Cerebellar cortex (tissue), 1 donor: ENCODE results near the gene TMEM132C.

Source experiments
- DNase-seq: peaks from one replicate; pipeline ENCODE4 v3.0.0-alpha.2; 2015; ENCODE audit warnings: low spot score

The TMEM132C gene

GRCh38 chr12:128711486-128711885, 444.5 kb downstream of the TMEM132C start:
- no peak for DNase-seq

- DNase-seq: no peak
Observed at GRCh38 chr12:128712622-128713021, 445.7 kb downstream of the TMEM132C start.

GRCh38 chr12:128715485-128715884, 448.5 kb downstream of the TMEM132C start:
- DNase-seq: no peak

GRCh38 chr12:128724468-128725046, 457.6 kb downstream of the TMEM132C start:
- DNase-seq: no peak

- no peak for DNase-seq
Observed at GRCh38 chr12:128726886-128727285, 459.9 kb downstream of the TMEM132C start.

GRCh38 chr12:128727461-128727860, 460.5 kb downstream of the TMEM132C start:
- no peak for DNase-seq

GRCh38 chr12:128727999-128728398, 461.0 kb downstream of the TMEM132C start:
- no peak for DNase-seq

GRCh38 chr12:128729628-128730121, 462.7 kb downstream of the TMEM132C start:
- peak; percentile 9 for DNase-seq

- no peak for DNase-seq
Observed at GRCh38 chr12:128734371-128734770, 467.4 kb downstream of the TMEM132C start.

GRCh38 chr12:128737292-128737966, 470.5 kb downstream of the TMEM132C start:
- DNase-seq: no peak

GRCh38 chr12:128743916-128744315, 476.9 kb downstream of the TMEM132C start:
- no peak for DNase-seq

- no peak for DNase-seq
Observed at GRCh38 chr12:128745772-128746689, 479.1 kb downstream of the TMEM132C start.

GRCh38 chr12:128747441-128747840, 480.5 kb downstream of the TMEM132C start:
- no peak for DNase-seq

GRCh38 chr12:128752386-128752785, 485.4 kb downstream of the TMEM132C start:
- no peak for DNase-seq

- no peak for DNase-seq
Observed at GRCh38 chr12:128753438-128753837, 486.5 kb downstream of the TMEM132C start.

- no peak for DNase-seq
Observed at GRCh38 chr12:128754275-128754674, 487.3 kb downstream of the TMEM132C start.

- no peak for DNase-seq
Observed at GRCh38 chr12:128755566-128755965, 488.6 kb downstream of the TMEM132C start.
